IgD-negative memory B cell (primary cell): Measurements from ENCODE around the gene CCDC106. TPM values are rescaled to one million over a fixed set of nuclear protein-coding genes. Genes with fewer than 3 reads are reported as not detected.

Source experiments
- H3K27ac Mint-ChIP-seq, 3 donors: one replicate each; pipeline ENCODE4 v1.8.0; 2020 to 2022; ENCODE audit warnings: mild to moderate bottlenecking in 3 of 3, mixed read lengths in 3 of 3, moderate library complexity in 1 of 3
- H3K27me3 Mint-ChIP-seq: one replicate; pipeline ENCODE4 v1.8.0; 2021; ENCODE audit warnings: mixed read lengths
- H3K36me3 Mint-ChIP-seq: one replicate; pipeline ENCODE4 v1.8.0; 2020; ENCODE audit warnings: mild to moderate bottlenecking, mixed read lengths
- H3K4me1 Mint-ChIP-seq, 3 donors: one replicate each; pipeline ENCODE4 v1.8.0; 2020 to 2022; ENCODE audit warnings: mixed read lengths in 3 of 3, mild to moderate bottlenecking in 1 of 3
- H3K4me3 Mint-ChIP-seq, 4 donors: one replicate each; pipeline ENCODE4 v1.8.0; 2020 to 2022; ENCODE audit warnings: mild to moderate bottlenecking in 4 of 4, mixed read lengths in 4 of 4, moderate library complexity in 3 of 4
- H3K9me3 Mint-ChIP-seq, 3 donors: one replicate each; pipeline ENCODE4 v1.8.0; 2020 to 2021; ENCODE audit warnings: mixed read lengths in 3 of 3, mild to moderate bottlenecking in 1 of 3
- polyA plus RNA-seq: library from polyadenylated mRNA; unstranded; fragments of 300-500 nt; fragmentation: Illumina TruSeq; gene quantifications from one replicate; pipeline ENCODE4 v1.2.3, GENCODE V29; 2021

The CCDC106 gene
- polyA plus RNA-seq, 1 donor from 2014 or later = 16.0 TPM

DNA sequence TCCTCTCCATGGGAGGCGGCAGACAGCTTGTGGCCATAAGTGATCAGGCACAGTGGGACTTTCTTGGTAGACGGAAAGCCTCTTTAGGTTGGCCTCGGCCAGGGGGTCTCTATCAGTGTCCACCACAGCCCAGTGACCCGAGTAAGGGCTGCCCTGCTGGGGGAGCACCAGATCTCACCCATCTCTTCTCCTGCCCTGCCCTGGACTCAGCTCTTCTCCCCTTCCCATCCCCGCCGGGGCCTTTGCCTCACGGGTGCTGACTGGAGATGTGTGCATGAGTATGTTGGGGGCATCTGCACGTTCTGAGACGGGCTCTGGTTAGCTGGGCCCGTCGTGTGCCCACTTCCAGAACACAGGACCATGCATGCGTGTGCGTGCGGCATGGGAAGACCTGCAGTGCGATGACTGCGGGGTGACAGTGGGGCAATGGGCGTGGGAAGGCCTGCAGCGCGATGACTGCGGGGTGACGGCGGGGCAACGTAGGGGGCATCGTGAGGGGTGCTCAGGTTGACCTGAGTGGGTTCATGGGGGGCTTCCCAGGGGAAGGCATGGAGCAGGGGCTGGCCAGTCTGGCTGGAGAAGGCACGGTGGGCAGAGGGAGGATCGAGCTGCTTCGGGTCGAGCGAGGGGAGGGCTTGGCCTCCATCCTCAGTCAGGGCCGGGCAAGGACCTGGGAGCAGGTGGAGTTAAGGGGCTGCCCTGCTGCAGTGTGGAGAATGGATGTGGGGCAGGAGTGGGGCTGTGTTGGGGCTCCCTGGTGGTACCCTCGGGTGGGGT, 42.9 kb downstream of the CCDC106 start:
- H3K4me1 Mint-ChIP-seq = peaks cover 0 to 6% (median 6%) of the 10 kb centered on the region in 3 donors
- no peaks in the 10 kb centered on the region for H3K9me3 Mint-ChIP-seq
- H3K27ac Mint-ChIP-seq = peak overlapping the region in 1 of 3 donors; percentile 67
- no peaks in the 10 kb centered on the region for H3K36me3 Mint-ChIP-seq
- no peaks in the 10 kb centered on the region for H3K27me3 Mint-ChIP-seq
- H3K4me3 Mint-ChIP-seq = no peak overlapping the region

DNA sequence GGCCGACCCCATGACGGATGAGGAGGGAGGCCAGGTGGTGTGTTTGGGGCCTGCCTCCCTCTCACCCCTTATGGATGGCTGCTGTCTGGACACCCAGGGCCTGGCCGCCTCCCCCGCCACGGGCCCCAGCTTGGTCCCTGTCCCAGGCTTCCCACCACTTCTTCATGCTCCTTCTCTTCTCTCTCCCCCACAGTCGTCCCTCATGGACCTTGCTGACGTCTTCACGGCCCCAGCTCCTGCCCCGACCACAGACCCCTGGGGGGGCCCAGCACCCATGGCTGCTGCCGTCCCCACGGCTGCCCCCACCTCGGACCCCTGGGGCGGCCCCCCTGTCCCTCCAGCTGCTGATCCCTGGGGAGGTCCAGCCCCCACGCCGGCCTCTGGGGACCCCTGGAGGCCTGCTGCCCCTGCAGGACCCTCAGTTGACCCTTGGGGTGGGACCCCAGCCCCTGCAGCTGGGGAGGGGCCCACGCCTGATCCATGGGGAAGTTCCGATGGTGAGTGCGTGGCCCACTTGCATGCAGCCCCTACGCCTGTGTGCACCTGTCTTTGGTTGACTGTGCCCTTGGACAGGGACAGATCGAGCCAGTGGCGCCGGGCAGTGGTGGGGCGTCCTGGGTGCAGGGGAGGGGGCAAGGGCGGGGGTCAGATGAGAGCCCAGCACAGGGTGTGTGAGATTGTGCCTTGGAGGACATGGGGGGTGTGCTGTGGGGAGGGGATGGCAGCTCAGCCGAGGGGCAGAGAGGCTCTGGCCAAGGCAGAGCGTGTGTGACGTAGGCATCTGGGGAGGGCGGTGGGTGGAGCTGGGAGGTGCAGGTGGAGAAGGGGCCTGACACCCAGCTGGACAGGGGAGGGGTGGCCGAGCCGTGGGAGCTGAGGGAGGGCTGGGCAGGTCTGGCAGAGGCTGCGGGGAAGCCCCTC, 43.8 kb downstream of the CCDC106 start:
- no peak overlapping the region for H3K4me3 Mint-ChIP-seq
- peak overlapping the region in 1 of 3 donors; percentile 67 for H3K27ac Mint-ChIP-seq
- no peaks in the 10 kb centered on the region for H3K36me3 Mint-ChIP-seq
- no peaks in the 10 kb centered on the region for H3K27me3 Mint-ChIP-seq
- H3K9me3 Mint-ChIP-seq = no peaks in the 10 kb centered on the region
- peaks cover 0 to 6% (median 6%) of the 10 kb centered on the region in 3 donors for H3K4me1 Mint-ChIP-seq

DNA sequence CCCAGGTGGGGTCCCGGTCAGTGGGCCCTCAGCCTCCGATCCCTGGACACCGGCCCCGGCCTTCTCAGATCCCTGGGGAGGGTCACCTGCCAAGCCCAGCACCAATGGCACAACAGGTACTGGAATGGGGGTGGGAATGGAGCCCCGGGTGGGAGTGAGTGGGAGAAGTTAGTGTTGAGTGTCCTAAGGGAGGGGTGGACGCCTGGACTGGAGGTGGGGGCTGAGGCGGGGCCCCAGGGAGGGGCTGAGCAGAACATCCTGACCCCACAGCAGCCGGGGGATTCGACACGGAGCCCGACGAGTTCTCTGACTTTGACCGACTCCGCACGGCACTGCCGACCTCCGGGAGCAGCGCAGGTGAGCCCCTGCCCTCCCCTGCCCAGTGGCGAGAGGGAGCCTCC, 44.7 kb downstream of the CCDC106 start:
- H3K36me3 Mint-ChIP-seq = peaks cover 2% of the 10 kb centered on the region
- peak overlapping the region in 1 of 3 donors; percentile 19 for H3K27ac Mint-ChIP-seq
- H3K27me3 Mint-ChIP-seq = no peaks in the 10 kb centered on the region
- H3K4me1 Mint-ChIP-seq = peaks cover 0 to 5% (median 4%) of the 10 kb centered on the region in 3 donors
- H3K4me3 Mint-ChIP-seq = no peak overlapping the region
- no peaks in the 10 kb centered on the region for H3K9me3 Mint-ChIP-seq

DNA sequence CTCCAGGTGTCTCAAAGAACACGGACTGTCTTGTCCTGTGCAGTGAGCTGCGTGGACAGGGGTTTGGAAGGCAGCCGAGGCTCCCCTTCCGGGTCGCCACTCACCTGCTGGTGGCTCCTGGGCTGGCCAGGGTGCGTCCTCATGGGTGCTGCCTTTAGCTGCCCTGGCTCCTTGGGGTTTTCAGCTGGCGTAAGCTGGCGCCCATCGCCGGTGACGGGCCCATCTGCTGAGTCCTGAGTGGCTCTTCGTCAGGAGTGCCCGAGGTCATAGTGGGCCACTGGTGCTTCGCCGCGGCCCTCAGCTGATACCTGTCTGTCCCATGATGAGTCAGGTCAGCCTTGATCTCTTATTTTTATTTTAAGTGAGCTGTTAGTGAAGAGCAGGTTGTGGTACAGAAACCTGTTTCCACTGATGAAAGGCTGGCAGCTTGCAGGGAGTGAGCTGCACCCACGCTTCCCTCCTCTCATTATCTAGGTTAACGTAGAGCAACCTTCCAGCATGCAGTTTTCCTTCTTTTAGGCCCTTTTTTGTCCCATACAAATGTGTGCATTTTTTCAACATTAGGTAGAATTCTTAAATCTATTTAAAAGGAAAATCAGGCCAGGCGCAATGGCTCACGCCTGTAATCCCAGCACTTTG, 45.4 kb downstream of the CCDC106 start:
- Mint-ChIP-seq H3K4me1 (peaks cover 0 to 4% (median 2%) of the 10 kb centered on the region in 3 donors), H3K36me3 (peaks cover 4% of the 10 kb centered on the region), H3K4me3 (no peak overlapping the region), H3K9me3 (no peaks in the 10 kb centered on the region), H3K27ac (peak overlapping the region in 1 of 3 donors; percentile 19), H3K27me3 (no peaks in the 10 kb centered on the region)

DNA sequence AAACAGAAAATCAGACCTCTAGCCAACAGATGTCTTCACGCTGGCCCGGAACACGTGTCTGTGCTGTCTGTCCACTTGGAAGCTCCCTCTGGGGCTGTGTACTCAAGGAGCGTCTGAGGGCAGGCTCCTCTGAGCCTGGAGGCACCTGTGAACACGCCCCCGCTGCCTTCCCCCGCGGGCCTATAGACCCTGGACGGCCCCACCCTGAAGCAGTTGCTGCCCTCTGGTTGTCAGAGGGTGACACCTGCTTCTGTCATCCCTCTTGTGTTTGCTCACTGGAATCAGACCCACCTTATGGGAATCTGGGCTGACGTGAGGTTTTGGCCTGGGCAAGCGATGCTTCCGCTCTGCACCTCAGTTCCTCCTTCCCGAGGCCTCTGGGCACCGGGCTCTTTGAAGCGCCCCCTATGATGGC, 46.2 kb downstream of the CCDC106 start:
- no peaks in the 10 kb centered on the region for H3K9me3 Mint-ChIP-seq
- H3K27ac Mint-ChIP-seq = no peak overlapping the region
- peaks cover 0 to 2% (median 0%) of the 10 kb centered on the region in 3 donors for H3K4me1 Mint-ChIP-seq
- no peak overlapping the region for H3K4me3 Mint-ChIP-seq
- H3K27me3 Mint-ChIP-seq = no peaks in the 10 kb centered on the region
- peaks cover 7% of the 10 kb centered on the region for H3K36me3 Mint-ChIP-seq

DNA sequence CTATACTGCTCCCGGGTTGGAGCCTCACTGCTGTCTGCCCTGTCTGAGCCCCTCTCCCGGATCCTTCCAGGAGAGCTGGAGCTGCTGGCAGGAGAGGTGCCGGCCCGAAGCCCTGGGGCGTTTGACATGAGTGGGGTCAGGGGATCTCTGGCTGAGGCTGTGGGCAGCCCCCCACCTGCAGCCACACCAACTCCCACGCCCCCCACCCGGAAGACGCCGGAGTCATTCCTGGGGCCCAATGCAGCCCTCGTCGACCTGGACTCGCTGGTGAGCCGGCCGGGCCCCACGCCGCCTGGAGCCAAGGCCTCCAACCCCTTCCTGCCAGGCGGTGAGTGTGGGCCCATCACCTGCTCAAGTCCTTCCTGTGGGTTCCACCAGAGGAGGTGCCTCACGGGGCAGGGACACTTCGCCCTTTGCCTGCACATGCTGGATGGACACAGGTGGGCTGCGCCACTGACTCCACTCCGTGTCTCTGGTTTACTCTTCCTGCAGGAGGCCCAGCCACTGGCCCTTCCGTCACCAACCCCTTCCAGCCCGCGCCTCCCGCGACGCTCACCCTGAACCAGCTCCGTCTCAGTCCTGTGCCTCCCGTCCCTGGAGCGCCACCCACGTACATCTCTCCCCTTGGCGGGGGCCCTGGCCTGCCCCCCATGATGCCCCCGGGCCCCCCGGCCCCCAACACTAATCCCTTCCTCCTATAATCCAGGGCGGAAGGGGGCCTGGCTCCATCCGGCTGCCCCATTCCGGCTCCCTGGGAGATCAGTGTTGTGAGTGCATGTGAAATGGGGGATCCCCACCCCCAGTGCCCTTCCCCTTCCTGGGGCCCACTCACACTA, 46.9 kb downstream of the CCDC106 start:
- Mint-ChIP-seq H3K4me1 (peaks cover 0 to 2% (median 0%) of the 10 kb centered on the region in 3 donors), H3K27me3 (no peaks in the 10 kb centered on the region), H3K36me3 (peaks cover 7% of the 10 kb centered on the region), H3K4me3 (no peak overlapping the region), H3K9me3 (no peaks in the 10 kb centered on the region), H3K27ac (peak overlapping the region in 1 of 3 donors; percentile 39)

DNA sequence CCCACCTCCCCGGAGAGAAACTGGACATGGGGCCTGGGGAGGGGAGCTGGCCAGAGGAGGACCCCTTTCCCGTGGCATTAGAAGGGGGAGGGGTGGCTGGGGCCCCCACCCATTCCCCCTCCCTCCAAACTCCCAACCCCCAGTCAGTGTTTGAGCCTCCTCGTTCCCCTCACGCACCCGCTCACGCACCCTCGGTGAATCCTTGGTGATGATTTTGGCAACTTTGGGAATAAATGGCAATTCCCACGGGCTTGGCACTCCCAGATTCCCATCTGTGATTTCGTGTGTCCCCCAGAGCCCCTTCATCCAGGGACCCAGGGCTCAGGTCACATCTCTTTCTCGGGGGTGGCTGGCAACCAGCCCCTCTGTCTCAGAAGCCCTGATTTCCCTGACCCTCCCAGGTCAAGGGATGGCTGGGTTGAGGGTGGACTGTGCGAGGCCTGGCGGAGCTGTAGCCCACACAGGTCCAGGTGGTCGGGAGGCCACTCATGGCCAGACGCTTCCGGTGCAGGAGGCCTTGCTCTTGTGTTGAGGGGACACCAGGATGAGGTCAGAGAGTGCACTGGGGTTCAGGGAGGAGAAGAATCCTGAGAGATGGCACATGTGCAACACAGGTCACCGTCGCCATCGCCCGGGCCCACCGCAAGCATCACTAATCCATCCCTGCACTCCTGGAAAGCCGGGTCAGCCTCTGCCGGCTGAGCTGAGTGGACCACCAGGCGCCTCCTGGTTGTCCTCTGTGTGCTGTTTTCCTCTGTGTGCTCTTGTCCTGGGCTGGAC, 47.7 kb downstream of the CCDC106 start:
- Mint-ChIP-seq H3K4me3 (no peak overlapping the region), H3K27ac (peak overlapping the region in 1 of 3 donors; percentile 39), H3K4me1 (peaks cover 0 to 2% (median 0%) of the 10 kb centered on the region in 3 donors), H3K36me3 (peaks cover 10% of the 10 kb centered on the region), H3K9me3 (no peaks in the 10 kb centered on the region), H3K27me3 (no peaks in the 10 kb centered on the region)

DNA sequence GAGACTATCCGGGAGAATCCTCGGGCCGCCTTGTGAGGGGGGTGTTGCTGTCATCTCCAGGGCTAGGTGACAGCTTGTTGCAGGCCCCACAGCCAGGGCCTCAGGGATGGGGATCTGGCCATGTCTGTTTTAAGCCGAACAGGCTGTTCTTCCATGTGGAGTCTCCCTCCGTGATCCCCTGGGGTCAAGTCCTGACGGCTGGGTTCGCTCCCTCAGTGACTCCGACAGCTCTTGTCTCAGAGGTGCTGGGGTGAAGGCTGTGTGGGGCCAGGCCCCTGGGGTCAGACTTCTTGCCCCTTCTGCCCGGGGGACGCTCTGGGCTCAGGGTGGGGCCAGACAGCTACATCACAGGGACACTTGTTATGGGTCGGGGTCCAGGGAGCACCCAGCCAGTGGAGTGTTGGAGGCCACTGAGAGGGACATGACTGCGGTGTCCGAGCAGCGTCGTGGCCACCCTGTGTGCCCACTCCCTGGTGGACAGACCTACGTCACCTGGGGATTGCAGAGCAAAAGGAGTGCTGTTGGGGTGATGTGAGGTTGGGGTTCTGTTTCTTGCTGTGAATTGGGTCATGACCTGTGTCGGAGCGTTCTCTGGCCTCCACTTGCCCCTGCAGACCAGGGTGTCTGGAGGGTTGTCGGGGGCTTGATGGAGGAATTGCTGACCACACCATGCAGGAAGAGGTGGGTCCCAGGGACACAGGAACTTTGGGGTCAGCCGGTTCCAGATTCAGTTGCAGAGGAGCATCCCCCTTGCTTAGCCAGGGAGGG, 48.5 kb downstream of the CCDC106 start:
- Mint-ChIP-seq H3K9me3 (no peaks in the 10 kb centered on the region), H3K4me1 (peaks cover 0 to 2% (median 0%) of the 10 kb centered on the region in 3 donors), H3K36me3 (peaks cover 10% of the 10 kb centered on the region), H3K27ac (peak overlapping the region in 1 of 3 donors; percentile 74), H3K27me3 (no peaks in the 10 kb centered on the region), H3K4me3 (no peak overlapping the region)

DNA sequence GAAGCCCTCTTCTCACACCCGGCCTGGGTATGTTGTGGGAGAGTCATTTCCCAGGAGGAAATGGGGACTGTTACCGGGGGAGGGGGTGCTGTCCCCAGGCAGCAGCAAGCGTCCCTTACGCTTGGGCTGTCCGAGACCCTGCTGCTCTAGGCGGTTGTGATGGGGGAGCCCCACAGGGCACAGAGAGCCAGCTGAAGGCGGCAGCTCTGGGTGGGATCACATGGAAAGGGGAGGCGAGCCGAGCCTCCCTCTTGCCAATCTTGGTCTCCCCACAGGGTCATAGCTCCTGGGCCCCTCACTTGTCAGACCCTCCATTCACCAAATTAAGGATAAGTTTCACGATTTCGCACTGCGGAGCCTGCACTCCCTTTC, 49.0 kb downstream of the CCDC106 start:
- Mint-ChIP-seq H3K36me3 (peaks cover 10% of the 10 kb centered on the region), H3K4me3 (no peak overlapping the region), H3K27ac (peak overlapping the region in 1 of 3 donors; percentile 74), H3K4me1 (peaks cover 0 to 2% (median 0%) of the 10 kb centered on the region in 3 donors), H3K27me3 (no peaks in the 10 kb centered on the region), H3K9me3 (no peaks in the 10 kb centered on the region)

DNA sequence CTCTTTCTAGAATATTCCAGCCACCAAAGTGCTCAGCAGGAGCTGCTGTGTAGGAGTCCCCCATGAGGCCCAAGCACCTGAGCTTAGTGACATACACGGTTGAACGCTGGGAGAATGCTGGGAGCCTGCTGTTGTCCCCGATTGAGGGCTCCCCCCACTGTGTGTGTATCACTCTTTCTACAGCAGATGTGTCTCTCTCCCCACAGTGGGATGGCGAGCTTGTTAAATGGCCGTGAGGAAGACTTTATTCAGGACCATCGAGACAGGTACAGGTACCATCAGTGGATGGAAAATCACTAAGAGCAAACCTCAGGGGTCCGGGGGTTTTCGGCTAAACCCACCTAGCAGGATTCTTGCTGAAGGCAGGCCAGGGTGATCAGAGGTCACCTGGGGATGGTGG, 49.7 kb downstream of the CCDC106 start:
- Mint-ChIP-seq H3K4me3 (no peak overlapping the region), H3K27me3 (no peaks in the 10 kb centered on the region), H3K36me3 (peaks cover 10% of the 10 kb centered on the region)

DNA sequence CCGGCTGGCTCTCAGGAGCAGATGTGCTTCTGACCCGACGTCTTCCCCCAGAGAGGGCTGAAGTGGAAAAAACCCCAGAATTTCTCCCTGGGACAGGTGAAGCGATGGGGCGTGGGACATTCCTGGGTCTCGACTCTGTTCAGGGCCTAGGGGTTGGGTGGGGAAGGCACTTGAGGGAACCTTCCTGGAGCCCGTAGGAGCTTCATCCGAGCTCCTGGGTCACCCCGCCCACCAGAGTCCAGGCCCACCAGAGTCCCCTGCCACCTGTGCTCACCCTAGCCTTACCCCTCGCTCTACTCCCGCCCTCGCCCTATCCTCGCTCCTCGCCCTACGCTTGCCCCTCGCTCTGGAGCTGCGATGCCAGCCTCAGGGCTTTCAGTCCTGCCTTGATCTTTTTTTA, 50.2 kb downstream of the CCDC106 start:
- no peak overlapping the region for H3K4me3 Mint-ChIP-seq
- no peaks in the 10 kb centered on the region for H3K9me3 Mint-ChIP-seq
- peaks cover 10% of the 10 kb centered on the region for H3K36me3 Mint-ChIP-seq
- peaks cover 0 to 2% (median 0%) of the 10 kb centered on the region in 3 donors for H3K4me1 Mint-ChIP-seq
- H3K27ac Mint-ChIP-seq = peak overlapping the region in 2 of 3 donors; percentile 45 to 62
- H3K27me3 Mint-ChIP-seq = no peaks in the 10 kb centered on the region

More for the DNA sequence above, 49.7 kb downstream of the CCDC106 start:
- Mint-ChIP-seq H3K4me1 (peaks cover 0 to 2% (median 0%) of the 10 kb centered on the region in 3 donors), H3K27ac (peak overlapping the region in 2 of 3 donors; percentile 53 to 85), H3K9me3 (no peaks in the 10 kb centered on the region)

DNA sequence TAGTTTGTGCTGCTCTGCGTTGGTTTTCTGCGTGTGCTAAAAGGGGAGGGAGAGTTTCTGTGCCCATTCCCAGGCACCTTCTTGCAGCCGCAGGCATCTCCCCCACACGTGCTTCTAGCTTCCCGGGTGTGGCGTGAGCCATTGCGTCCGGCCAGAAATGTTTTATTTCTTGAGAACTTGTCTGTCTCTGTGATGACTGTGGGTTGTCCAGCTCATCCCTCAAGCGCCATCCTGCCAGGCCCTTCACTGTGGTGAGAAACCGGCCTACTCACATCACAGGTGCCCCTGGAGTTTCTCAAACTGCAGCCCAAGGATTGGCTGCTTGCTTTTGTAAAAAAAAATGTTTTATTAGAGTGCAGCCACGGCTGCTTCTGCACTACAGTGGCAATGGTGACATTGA, 51.2 kb downstream of the CCDC106 start:
- peaks cover 0 to 2% (median 0%) of the 10 kb centered on the region in 3 donors for H3K4me1 Mint-ChIP-seq
- H3K27ac Mint-ChIP-seq = no peak overlapping the region
- no peak overlapping the region for H3K4me3 Mint-ChIP-seq
- H3K27me3 Mint-ChIP-seq = no peaks in the 10 kb centered on the region
- no peaks in the 10 kb centered on the region for H3K9me3 Mint-ChIP-seq
- H3K36me3 Mint-ChIP-seq = peaks cover 10% of the 10 kb centered on the region

DNA sequence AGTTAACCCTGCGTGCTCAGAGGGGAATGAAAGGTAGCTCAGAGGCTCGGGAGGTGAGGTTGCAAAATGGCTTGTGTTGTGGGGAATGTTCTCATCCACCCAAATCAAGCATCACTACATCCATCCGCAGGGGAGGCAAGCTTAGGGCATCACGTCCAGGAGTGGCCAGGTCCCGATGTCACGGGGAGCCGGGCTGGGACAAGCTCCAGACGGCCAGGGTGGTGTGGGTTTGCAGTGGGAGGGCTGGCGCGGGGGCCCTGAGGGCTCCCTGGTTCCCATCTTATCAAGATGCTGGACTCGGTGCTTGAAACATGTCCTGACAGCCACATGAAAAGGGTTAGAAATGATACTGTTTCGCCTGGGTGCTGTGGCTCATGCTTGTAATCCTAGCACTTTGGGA, 52.8 kb downstream of the CCDC106 start:
- H3K9me3 Mint-ChIP-seq = no peaks in the 10 kb centered on the region
- no peaks in the 10 kb centered on the region for H3K27me3 Mint-ChIP-seq
- peaks cover 0 to 5% (median 0%) of the 10 kb centered on the region in 3 donors for H3K4me1 Mint-ChIP-seq
- no peak overlapping the region for H3K4me3 Mint-ChIP-seq
- H3K36me3 Mint-ChIP-seq = peaks cover 10% of the 10 kb centered on the region
- peak overlapping the region in 1 of 3 donors; percentile 67 for H3K27ac Mint-ChIP-seq
